Testis (tissue), 2 donors: ENCODE data around the gene DAB2IP.

Experiments used
- CTCF ChIP-seq, 3 experiments: fragments of 450-650 bp in 2 of 3; fragments of 200-600 bp in 1 of 3; sonication (generic) in 1 of 3; IDR thresholded peaks; one replicate each; pipeline ENCODE4 v1.5.1; 2016 to 2019; ENCODE audit warnings: antibody characterized with exemption in 3 of 3, mild to moderate bottlenecking in 2 of 3, moderate library complexity in 1 of 3
- POLR2A ChIP-seq: fragments of 450-650 bp; IDR thresholded peaks from one replicate; pipeline ENCODE4 v1.6.1; 2017; ENCODE audit warnings: antibody characterized with exemption, mild to moderate bottlenecking, moderate library complexity

- TF ChIP-seq CTCF (IDR thresholded peaks at IDR 0.05) (no peak), POLR2A (no peak)
Observed at GRCh38 chr9:121816449-121816817, 165.0 kb downstream of the DAB2IP start.
